Parietal lobe (tissue), 1 donor: ENCODE data around the gene PMS1. TPM values are rescaled to one million over a fixed set of nuclear protein-coding genes. Genes with fewer than 3 reads are reported as not detected.

Experiments
- total RNA-seq: library from RNA; depleted of rRNA; stranded (reverse); fragments of >200 nt; gene quantifications from one replicate; pipeline ENCODE4 v1.2.3, GENCODE V29; 2014

Gene PMS1
- 76.1 TPM for total RNA-seq

DNA sequence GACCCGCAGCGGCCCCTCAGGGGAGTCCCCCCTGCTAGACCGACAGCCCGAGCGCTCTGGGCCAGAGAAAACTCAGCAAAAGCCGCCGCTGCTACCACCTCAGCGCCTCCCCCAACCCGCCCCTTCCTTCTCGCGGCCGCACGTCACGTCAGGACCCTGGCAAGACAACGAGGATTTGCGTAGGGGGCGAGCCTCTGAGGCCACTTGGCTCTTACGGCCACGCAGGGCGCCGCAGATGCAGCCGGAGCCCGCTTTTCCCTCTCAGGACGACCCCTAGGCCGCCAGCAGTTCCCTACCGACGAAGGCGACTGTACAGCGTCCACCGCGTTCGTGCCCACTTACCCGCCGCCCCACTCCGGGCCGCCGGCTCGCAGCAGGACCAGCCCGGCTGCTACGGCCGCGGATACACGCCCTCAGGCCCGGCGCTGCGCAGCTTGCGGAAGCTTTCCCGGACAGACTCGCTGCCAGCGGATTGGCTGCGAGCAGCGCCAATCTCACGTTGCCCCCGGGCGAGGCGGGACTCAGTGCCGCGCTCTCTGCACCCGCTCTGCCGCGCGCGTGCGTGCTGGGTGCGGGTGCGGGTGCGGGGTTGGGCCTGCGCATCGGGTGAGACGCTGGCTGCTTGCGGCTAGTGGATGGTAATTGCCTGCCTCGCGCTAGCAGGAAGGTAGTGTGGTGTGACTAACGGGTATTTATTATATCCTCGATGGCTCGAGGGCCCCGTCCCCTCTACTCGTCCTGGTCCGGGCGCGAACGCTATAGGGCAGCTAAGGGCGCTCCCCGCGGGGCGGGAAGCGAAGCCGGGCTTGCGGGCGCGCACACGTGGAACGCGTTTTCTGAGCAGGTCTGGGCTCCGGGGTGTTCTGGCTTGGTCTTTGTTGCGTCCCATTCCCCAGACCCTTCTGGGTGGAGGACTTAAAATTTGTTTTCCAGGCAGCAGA, at the start of gene PMS1, which contains the start of gene ORMDL1:
TSS of gene PMS1 (plus strand) at position 524 of the 941 bp plus-strand sequence. CDS start 7,360 bp downstream, outside the sequence.
TSS of gene ORMDL1 (minus strand) at position 413 of the 941 bp plus-strand sequence. CDS start 1,744 bp downstream, outside the sequence.

DNA sequence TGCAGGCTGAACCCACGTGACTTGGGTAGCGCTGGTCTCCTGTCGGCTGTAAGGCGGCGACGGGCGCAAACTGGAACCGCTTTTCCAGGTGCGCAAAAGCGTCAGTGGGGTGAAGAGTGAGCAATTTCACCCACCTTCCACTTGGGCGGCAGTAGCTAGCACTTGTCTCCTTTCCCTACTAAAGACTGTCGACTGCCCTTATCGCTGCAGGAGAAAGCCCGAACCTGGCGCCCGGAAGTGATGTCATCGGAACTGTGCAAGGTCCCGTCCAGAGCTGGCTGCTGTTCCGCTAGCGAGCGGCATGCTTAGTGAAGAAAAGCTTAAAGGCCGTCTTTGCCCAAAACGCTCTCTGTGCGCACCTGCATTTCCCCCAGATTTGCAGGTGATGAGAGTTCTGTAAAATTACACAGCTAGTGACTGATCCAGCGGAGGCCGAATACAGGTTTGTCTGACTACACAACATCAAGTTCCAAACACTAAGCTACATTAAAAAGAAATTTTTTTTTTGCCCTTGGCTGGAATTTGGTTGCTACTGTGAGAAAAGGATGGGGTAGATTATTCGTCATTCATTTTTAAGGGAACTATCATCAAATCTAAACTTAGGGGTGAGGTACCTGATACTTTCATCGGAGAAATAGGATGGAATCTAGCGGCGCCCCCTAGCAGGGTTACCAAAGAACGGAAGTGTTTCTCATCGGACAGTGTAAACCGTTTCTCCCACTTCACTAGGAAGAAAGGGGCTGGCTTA, 21.5 kb upstream of the PMS1 start, which contains the start of gene OSGEPL1:
TSS of gene OSGEPL1 (minus strand) at position 242 of the 748 bp plus-strand sequence. CDS start 1,152 bp downstream, outside the sequence.

Other genes starting within 250 kb of the PMS1 start
- gene SLC40A1, start 203.7 kb upstream of the PMS1 start, total RNA-seq: 17.2 TPM
- 102 TPM for gene ASNSD1, start 123.0 kb upstream of the PMS1 start, total RNA-seq
- 45.1 TPM for gene ANKAR, start 109.8 kb upstream of the PMS1 start, total RNA-seq
- gene OSGEPL1, start 21.7 kb upstream of the PMS1 start, total RNA-seq: 18.8 TPM
- gene ORMDL1, start 111 bp upstream of the PMS1 start, total RNA-seq: 77.0 TPM